ENCODE measurements around the gene REEP3.
"Not testable (repeated sequence)": the region's sequence is repeated elsewhere in the genome, so short reads cannot be mapped to it uniquely, and the experiment has no call there.

REEP3 gene

GRCh38 chr10:63553473-63553872 is 32.3 kb downstream of the REEP3 start:
- DNase-seq = no peak

GRCh38 chr10:63554657-63555056 is 33.5 kb downstream of the REEP3 start:
- peak; percentile 28 to 30 for DNase-seq

GRCh38 chr10:63555330-63555729 is 34.1 kb downstream of the REEP3 start:
- DNase-seq = no peak

GRCh38 chr10:63558132-63558784 is 37.1 kb downstream of the REEP3 start:
- no peak for DNase-seq

GRCh38 chr10:63561341-63561740 is 40.1 kb downstream of the REEP3 start:
- no peak for DNase-seq

GRCh38 chr10:63562391-63562790 is 41.2 kb downstream of the REEP3 start:
- DNase-seq = no peak

GRCh38 chr10:63562857-63563256 is 41.7 kb downstream of the REEP3 start:
- DNase-seq = no peak

- peak in 1 of 2 donors; percentile 1 for DNase-seq
Measured at GRCh38 chr10:63563623-63564022, 42.4 kb downstream of the REEP3 start.

GRCh38 chr10:63564731-63565130 is 43.5 kb downstream of the REEP3 start:
- not testable (repeated sequence) for DNase-seq

GRCh38 chr10:63573068-63573697 is 52.0 kb downstream of the REEP3 start:
- peak in 1 of 2 donors; percentile 11 for DNase-seq

GRCh38 chr10:63574011-63574410 is 52.8 kb downstream of the REEP3 start:
- no peak for DNase-seq

- DNase-seq = no peak
Measured at GRCh38 chr10:63576501-63576900, 55.3 kb downstream of the REEP3 start.

GRCh38 chr10:63578501-63578900 is 57.3 kb downstream of the REEP3 start:
- no peak for DNase-seq

GRCh38 chr10:63579371-63580014 is 58.3 kb downstream of the REEP3 start:
- DNase-seq = no peak

- no peak for DNase-seq
Measured at GRCh38 chr10:63582690-63583089, 61.5 kb downstream of the REEP3 start.

GRCh38 chr10:63583397-63583796 is 62.2 kb downstream of the REEP3 start:
- no peak for DNase-seq

- no peak for DNase-seq
Measured at GRCh38 chr10:63583909-63584724, 62.9 kb downstream of the REEP3 start.

GRCh38 chr10:63584725-63585035 is 63.5 kb downstream of the REEP3 start:
- no peak for DNase-seq

GRCh38 chr10:63585041-63585440 is 63.8 kb downstream of the REEP3 start:
- no peak for DNase-seq

GRCh38 chr10:63586043-63586442 is 64.8 kb downstream of the REEP3 start:
- no peak for DNase-seq

- no peak for DNase-seq
Measured at GRCh38 chr10:63587191-63587590, 66.0 kb downstream of the REEP3 start.

GRCh38 chr10:63588436-63589167 is 67.4 kb downstream of the REEP3 start:
- DNase-seq = no peak
